NB4 (cell line): ENCODE data around the gene LRRTM4.

ENCODE experiments used
- DNase-seq: peaks from one replicate; pipeline ENCODE4 v3.0.0; 2010; ENCODE audit warnings: low read depth
- H3K4me3 ChIP-seq: one replicate; pipeline ENCODE4 v1.5.1; 2011; ENCODE audit warnings: mild to moderate bottlenecking, low read depth, low read length, moderate library complexity
- CTCF ChIP-seq: IDR thresholded peaks from one replicate; pipeline ENCODE4 v1.5.1; 2012; ENCODE audit warnings: low read depth, low read length
- MAX ChIP-seq: IDR thresholded peaks from 2 replicates; pipeline ENCODE4 v1.6.1; 2011; ENCODE audit warnings: low read depth, low read length
- MYC ChIP-seq: IDR thresholded peaks from 2 replicates; pipeline ENCODE4 v1.6.1; 2011; ENCODE audit warnings: low read depth, low read length
- POLR2A ChIP-seq: IDR thresholded peaks from 2 replicates; pipeline ENCODE4 v1.6.1; 2011; ENCODE audit warnings: mild to moderate bottlenecking; ENCODE audit not compliant: insufficient read length; ENCODE audit errors: extremely low read depth

Gene LRRTM4

GRCh38 chr2:77519164-77519887 is 2.9 kb downstream of the LRRTM4 start:
- TF ChIP-seq MAX (no peak), CTCF (no peak), POLR2A (no peak), MYC (no peak)
- H3K4me3 ChIP-seq = no peak overlapping the region
- no peak for DNase-seq

- TF ChIP-seq MYC (no peak), MAX (no peak)
- DNase-seq = no peak
- no peak overlapping the region for H3K4me3 ChIP-seq
These were observed 3.9 kb downstream of the LRRTM4 start for GRCh38 chr2:77518311-77518710.

- DNase-seq = no peak
- TF ChIP-seq CTCF (no peak), MYC (no peak), MAX (no peak)
- no peak overlapping the region for H3K4me3 ChIP-seq
These were observed 9.0 kb downstream of the LRRTM4 start for GRCh38 chr2:77513191-77513590.

- H3K4me3 ChIP-seq = no peak overlapping the region
- no peak for DNase-seq
- no peak for TF ChIP-seq MAX
- TF ChIP-seq CTCF = no peak
- no peak for TF ChIP-seq MYC
- TF ChIP-seq POLR2A = no peak
These were observed 9.7 kb downstream of the LRRTM4 start for GRCh38 chr2:77512507-77512906.

GRCh38 chr2:77508511-77508910 is 13.7 kb downstream of the LRRTM4 start:
- TF ChIP-seq CTCF (no peak), MAX (no peak), POLR2A (no peak), MYC (no peak)
- no peak for DNase-seq
- H3K4me3 ChIP-seq = no peak overlapping the region

- DNase-seq = no peak
- no peak for TF ChIP-seq POLR2A
- no peak for TF ChIP-seq MAX
- no peak for TF ChIP-seq CTCF
- TF ChIP-seq MYC = no peak
- H3K4me3 ChIP-seq = no peak overlapping the region
These were observed 14.5 kb downstream of the LRRTM4 start for GRCh38 chr2:77507657-77508056.
